NK-92 treated with Interleukin-12 subunit alpha and Interleukin-12 subunit beta, amount 100 ng/mL, for 24 hours (cell line): ENCODE results near the gene CREB5.

ENCODE experiments used
- DNase-seq: peaks from one replicate; lab custom pipeline; 2025; lab: John Stamatoyannopoulos, UW

CREB5 gene

GRCh38 chr7:28684650-28685241 is 272.4 kb downstream of the CREB5 start:
- no peak for DNase-seq

GRCh38 chr7:28685242-28685643 is 272.9 kb downstream of the CREB5 start:
- DNase-seq: no peak

- no peak for DNase-seq
Observed at GRCh38 chr7:28685644-28686417, 273.5 kb downstream of the CREB5 start.

GRCh38 chr7:28686418-28686800 is 274.1 kb downstream of the CREB5 start:
- no peak for DNase-seq

- no peak for DNase-seq
Observed at GRCh38 chr7:28687537-28687936, 275.2 kb downstream of the CREB5 start.

- no peak for DNase-seq
Observed at GRCh38 chr7:28688174-28688573, 275.9 kb downstream of the CREB5 start.

- DNase-seq: no peak
Observed at GRCh38 chr7:28688651-28689050, 276.3 kb downstream of the CREB5 start.

- DNase-seq: no peak
Observed at GRCh38 chr7:28695300-28696295, 283.3 kb downstream of the CREB5 start.

GRCh38 chr7:28697913-28698563 is 285.7 kb downstream of the CREB5 start:
- DNase-seq: no peak

- DNase-seq: no peak
Observed at GRCh38 chr7:28698840-28699239, 286.5 kb downstream of the CREB5 start.

- DNase-seq: no peak
Observed at GRCh38 chr7:28700096-28700495, 287.8 kb downstream of the CREB5 start.

GRCh38 chr7:28700790-28701203 is 288.5 kb downstream of the CREB5 start:
- DNase-seq: no peak

- DNase-seq: no peak
Observed at GRCh38 chr7:28701731-28702130, 289.4 kb downstream of the CREB5 start.

GRCh38 chr7:28702171-28702570 is 289.9 kb downstream of the CREB5 start:
- no peak for DNase-seq

GRCh38 chr7:28703037-28703765 is 290.9 kb downstream of the CREB5 start:
- DNase-seq: no peak

GRCh38 chr7:28704706-28705105 is 292.4 kb downstream of the CREB5 start:
- DNase-seq: no peak

- no peak for DNase-seq
Observed at GRCh38 chr7:28705350-28705749, 293.0 kb downstream of the CREB5 start.

GRCh38 chr7:28706584-28706983 is 294.3 kb downstream of the CREB5 start:
- no peak for DNase-seq

GRCh38 chr7:28707291-28707690 is 295.0 kb downstream of the CREB5 start:
- DNase-seq: no peak

- no peak for DNase-seq
Observed at GRCh38 chr7:28708033-28708951, 296.0 kb downstream of the CREB5 start.
